ENCODE data around the gene MRPS2. TPM values are rescaled to one million over a fixed set of nuclear protein-coding genes. Genes with fewer than 3 reads are reported as not detected.

Gene MRPS2
- total RNA-seq, 2 donors from 2014 or later, result 55.6 to 55.9 TPM

DNA sequence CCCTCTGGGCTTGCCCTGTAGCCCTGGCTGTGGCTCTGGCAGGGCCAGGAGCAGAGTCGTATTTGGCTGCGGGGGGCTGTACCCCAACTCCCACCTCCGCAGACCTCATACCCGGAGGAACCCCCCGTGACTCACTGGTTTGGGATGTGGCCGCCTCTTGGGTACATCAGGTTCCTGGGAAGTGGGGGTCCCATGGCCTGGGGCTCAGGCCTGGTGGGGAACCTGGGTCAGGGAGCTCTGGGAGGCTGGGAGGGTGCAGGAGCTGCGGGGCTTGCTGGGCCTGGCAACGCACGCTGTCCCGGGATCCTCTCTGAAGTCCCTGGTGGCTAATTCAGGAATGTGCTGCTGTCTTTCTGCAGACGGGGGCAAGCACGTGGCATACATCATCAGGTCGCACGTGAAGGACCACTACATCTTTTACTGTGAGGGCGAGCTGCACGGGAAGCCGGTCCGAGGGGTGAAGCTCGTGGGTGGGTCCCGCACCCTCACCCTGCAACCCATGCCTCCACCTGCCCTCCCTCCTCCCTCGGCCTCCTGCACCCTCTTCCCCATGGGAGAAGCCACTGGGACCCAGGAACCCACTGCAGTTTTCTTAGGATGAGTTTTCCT lies 23.1 kb downstream of the MRPS2 start:
- no peaks in the 10 kb centered on the region for H3K27me3 ChIP-seq (replicated peaks; ENCODE audit: insufficient read depth)
- TF ChIP-seq POLR2A (IDR thresholded peaks at IDR 0.05), result no peak
- DNase-seq (ENCODE audit: low spot score), result no peak

GRCh38 chr9:135524130-135524861 lies 23.8 kb downstream of the MRPS2 start:
- Histone ChIP-seq H3K4me3 (no peak overlapping the region), H3K36me3 (no peaks in the 10 kb centered on the region), H3K9me3 (no peaks in the 10 kb centered on the region), H3K27me3 (replicated peaks; ENCODE audit: insufficient read depth) (no peaks in the 10 kb centered on the region), H3K27ac (no peak overlapping the region), H3K4me1 (replicated peaks) (no peaks in the 10 kb centered on the region)
- TF ChIP-seq POLR2A (IDR thresholded peaks at IDR 0.05), result no peak
- TF ChIP-seq, protein P1, sequence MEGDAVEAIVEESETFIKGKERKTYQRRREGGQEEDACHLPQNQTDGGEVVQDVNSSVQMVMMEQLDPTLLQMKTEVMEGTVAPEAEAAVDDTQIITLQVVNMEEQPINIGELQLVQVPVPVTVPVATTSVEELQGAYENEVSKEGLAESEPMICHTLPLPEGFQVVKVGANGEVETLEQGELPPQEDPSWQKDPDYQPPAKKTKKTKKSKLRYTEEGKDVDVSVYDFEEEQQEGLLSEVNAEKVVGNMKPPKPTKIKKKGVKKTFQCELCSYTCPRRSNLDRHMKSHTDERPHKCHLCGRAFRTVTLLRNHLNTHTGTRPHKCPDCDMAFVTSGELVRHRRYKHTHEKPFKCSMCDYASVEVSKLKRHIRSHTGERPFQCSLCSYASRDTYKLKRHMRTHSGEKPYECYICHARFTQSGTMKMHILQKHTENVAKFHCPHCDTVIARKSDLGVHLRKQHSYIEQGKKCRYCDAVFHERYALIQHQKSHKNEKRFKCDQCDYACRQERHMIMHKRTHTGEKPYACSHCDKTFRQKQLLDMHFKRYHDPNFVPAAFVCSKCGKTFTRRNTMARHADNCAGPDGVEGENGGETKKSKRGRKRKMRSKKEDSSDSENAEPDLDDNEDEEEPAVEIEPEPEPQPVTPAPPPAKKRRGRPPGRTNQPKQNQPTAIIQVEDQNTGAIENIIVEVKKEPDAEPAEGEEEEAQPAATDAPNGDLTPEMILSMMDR (IDR thresholded peaks at IDR 0.05), result no peak
- TF ChIP-seq POLR2AphosphoS5 (IDR thresholded peaks at IDR 0.05), result no peak
- intact Hi-C loops (cut with DNase I), result no loop called here
- DNase-seq (ENCODE audit: low spot score), result no peak
- 74% methylated on average over 27 of the region's 27 CpGs for WGBS

More for the DNA sequence above, 23.1 kb downstream of the MRPS2 start:
- Histone ChIP-seq H3K27ac (no peak overlapping the region), H3K36me3 (no peaks in the 10 kb centered on the region), H3K9me3 (no peaks in the 10 kb centered on the region), H3K4me1 (replicated peaks) (no peaks in the 10 kb centered on the region), H3K4me3 (no peak overlapping the region)
- 72% methylated on average over 21 of the region's 21 CpGs for WGBS
- intact Hi-C loops (cut with DNase I), result no loop called here

GRCh38 chr9:135525241-135526088 lies 25.0 kb downstream of the MRPS2 start:
- intact Hi-C loops (cut with DNase I), result no loop called here
- DNase-seq (ENCODE audit: low spot score), result no peak
- Histone ChIP-seq H3K27ac (no peak overlapping the region), H3K27me3 (replicated peaks; ENCODE audit: insufficient read depth) (no peaks in the 10 kb centered on the region), H3K36me3 (no peaks in the 10 kb centered on the region), H3K4me3 (no peak overlapping the region), H3K4me1 (replicated peaks) (no peaks in the 10 kb centered on the region), H3K9me3 (no peaks in the 10 kb centered on the region)
- TF ChIP-seq, protein P1 (IDR thresholded peaks at IDR 0.05), result no peak
- TF ChIP-seq POLR2A (IDR thresholded peaks at IDR 0.05), result no peak
- no peak for TF ChIP-seq POLR2AphosphoS5 (IDR thresholded peaks at IDR 0.05)
- WGBS, result 77% methylated on average over 28 of the region's 31 CpGs

GRCh38 chr9:135526089-135526729 lies 25.7 kb downstream of the MRPS2 start:
- no peak for DNase-seq (ENCODE audit: low spot score)
- intact Hi-C loops (cut with DNase I), result no loop called here
- no peaks in the 10 kb centered on the region for H3K27me3 ChIP-seq (replicated peaks; ENCODE audit: insufficient read depth)

More at GRCh38 chr9:135526089-135526729, 25.7 kb downstream of the MRPS2 start:
- Histone ChIP-seq H3K9me3 (no peaks in the 10 kb centered on the region), H3K36me3 (no peaks in the 10 kb centered on the region), H3K4me1 (replicated peaks) (no peaks in the 10 kb centered on the region), H3K27ac (no peak overlapping the region), H3K4me3 (no peak overlapping the region)
- TF ChIP-seq POLR2AphosphoS5 (IDR thresholded peaks at IDR 0.05) (no peak), POLR2A (IDR thresholded peaks at IDR 0.05) (no peak)
- TF ChIP-seq, protein P1 (IDR thresholded peaks at IDR 0.05), result no peak
- 59% methylated on average over 11 of the region's 11 CpGs for WGBS
